Measurements from ENCODE around the gene SMIM1.

The SMIM1 gene

DNA sequence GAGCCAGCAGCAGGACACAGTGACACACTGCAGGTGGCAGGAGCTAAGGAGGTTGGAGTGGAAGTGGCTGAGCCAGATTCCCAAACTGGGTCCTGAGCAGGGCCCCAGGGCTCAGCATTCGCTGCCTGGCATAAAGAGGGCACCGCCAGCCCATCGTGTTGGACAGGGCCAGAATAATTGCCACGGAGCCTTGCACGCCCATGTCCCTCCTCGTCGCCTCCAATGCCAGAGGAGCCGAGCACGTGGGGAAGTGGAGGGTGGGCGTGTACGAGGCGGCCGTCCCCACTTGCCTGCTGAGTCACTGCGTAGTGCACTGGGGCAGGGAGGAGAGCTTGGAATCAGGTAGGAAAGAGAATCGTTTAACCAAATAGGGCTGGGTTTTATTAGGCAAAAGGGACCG is 49.9 kb downstream of the SMIM1 start:
- DNase-seq (ENCODE audit: low read depth) = no peak

DNA sequence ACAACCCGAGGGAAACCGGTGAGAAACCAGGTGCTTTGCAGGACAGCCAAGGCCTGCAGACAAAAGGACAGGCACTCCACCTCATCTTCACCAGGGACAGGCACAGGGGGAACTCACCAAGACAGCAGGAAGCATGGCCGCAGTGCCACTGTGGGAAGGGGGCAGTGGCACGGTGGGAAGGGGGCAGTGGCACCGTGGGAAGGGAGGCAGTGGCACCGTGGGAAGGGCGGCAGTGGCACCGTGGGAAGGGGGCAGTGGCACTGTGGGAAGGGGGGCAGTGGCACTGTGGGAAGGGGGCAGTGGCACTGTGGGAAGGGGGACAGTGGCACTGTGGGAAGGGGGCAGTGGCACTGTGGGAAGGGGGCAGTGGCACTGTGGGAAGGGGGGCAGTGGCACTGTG is 52.1 kb downstream of the SMIM1 start:
- no peak for DNase-seq (ENCODE audit: low read depth)

DNA sequence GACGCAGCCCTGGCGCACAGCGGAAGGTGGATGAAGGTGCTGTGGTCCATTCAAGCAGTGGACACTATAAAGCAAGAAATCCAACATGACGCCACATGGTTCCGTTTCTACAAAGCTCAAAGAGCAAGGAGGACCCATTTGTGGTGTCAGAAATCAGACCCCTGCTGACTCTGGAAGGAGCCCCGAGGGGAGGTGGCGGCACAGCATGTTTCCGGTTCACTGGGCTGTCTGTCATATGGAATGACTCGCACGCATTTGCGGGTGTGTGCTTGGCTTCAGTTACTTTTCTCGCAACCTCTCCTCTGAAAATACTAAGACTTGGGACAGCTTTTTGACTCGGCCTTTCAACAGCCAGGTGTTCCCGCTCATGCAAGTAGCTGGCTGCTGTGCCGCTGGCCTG is 52.8 kb downstream of the SMIM1 start:
- no peak for DNase-seq (ENCODE audit: low read depth)

Data from iris pigment epithelial cell (primary cell).